Activated effector memory CD4-positive, alpha-beta T cell treated with anti-CD3 and anti-CD28 coated beads, Interleukin-2, amount 50 U/mL, for 16 hours (primary cell): ENCODE data around the gene ZC3H7B.
"Not testable (repeated sequence)": the region's sequence is repeated elsewhere in the genome, so short reads cannot be mapped to it uniquely, and the experiment has no call there.

Experiments used
- DNase-seq: peaks from one replicate; pipeline ENCODE4 v3.0.0-alpha.2; 2020

ZC3H7B gene

GRCh38 chr22:41301085-41302020 is at the start of gene ZC3H7B:
Gene ZC3H7B (plus strand): TSS chr22:41301525. CDS start chr22:41320661, 19,136 bp downstream.
- peak; percentile 94 for DNase-seq

DNA sequence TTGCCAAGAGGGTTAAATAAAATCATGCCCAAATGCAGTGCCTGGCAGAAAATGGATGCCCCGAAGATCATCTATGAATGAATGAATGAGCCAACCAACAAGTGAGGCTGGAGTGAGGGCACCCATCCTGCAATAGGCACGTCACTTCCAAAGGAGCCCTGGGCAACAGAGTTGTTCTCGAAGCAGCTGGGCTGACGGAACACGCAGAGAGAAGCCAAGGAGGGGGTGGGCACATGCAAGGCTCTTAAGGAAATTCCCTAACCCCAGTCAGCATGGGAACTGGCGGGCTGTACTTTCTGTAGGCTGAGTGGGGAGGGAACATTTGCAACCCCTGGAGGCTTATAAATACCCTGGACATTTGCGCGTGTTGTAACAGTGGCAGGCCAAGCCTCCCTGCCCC is 49.0 kb upstream of the ZC3H7B start:
- no peak for DNase-seq

GRCh38 chr22:41254230-41254629 is 47.1 kb upstream of the ZC3H7B start:
- DNase-seq, result no peak

DNA sequence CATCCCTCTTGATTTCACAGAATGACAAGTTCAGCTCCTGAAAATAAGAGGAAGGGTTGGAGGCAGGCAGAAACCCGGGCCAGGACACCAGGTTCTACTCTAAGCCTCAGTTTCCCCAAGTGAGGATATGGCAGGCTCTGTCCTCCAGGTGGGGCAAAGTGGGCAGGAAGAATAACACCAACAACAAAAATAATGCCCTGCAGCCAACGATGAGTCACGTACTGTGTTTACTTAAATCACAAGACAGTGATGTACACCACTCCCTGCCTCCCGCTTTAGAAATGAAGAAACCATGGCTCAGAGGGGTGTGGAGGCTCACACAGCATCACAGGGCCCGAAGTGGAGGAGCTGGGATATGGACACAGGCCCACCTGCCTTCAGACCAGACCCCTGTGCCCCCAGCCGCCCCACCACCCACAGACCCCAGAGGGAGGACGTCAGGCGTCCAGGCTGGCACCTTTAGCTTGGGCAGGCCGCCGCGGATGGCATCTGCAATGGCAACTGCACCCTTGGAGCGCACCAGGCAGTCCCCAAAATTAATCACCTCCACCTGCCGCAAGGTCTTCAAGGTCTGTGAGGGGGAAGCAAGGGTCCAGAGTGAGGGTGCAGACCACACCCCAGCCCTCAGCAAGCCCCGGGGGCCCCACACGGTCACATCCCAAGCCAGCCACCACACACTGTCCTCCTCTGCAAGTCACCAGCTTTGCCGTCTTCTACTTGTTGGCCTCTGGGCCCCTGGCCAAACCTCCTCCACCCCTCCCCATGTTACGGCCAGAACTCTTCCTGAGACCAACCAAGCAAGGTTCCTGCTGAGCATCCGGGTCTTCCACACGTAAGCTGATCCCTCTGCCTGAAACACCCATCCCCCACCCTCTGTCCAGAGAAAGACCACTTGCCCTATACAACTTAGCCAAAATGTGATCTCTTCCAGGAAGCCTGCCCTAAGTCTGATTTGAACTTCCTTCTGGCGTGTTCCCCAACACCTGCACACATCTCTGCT is 44.8 kb upstream of the ZC3H7B start:
- DNase-seq, result no peak

DNA sequence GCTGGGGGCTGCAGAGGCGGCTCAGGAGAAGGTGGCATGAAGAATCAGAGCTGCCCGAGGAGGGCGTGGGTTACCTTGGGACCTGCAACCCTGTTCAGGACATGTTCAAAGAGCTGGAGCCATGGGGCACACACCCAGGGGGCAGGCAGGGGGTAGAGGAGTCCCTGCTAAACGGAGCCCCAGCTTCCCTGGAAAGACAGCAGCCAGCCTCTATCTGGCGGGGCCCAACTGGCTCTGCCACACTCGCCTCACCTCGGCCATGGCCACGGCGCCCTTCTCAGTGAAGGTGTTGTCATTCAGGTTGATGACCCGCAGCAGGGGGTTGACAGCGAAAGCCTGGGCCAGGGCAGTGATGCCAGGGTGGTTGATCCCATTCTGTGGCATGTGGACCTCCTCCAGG is 43.6 kb upstream of the ZC3H7B start:
- no peak for DNase-seq

DNA sequence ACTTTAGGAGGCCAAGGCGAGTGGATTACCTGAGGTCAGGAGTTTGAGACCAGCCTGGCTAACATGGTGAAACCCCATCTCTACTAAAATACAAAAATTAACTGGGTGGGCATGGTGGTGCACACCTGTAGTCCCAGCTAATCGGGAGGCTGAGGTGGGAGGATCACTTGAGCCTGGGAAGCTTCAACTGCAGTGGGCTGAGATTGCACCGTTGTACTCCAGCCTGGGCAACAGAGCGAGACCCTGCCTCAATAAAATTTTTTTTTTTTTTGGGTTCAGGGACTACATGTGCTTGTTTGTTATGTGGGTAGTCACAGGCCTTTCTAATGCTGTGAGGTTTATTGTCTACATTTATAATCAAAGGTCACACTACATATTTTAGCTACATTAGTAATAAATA is 41.6 kb upstream of the ZC3H7B start:
- DNase-seq, result not testable (repeated sequence)

DNA sequence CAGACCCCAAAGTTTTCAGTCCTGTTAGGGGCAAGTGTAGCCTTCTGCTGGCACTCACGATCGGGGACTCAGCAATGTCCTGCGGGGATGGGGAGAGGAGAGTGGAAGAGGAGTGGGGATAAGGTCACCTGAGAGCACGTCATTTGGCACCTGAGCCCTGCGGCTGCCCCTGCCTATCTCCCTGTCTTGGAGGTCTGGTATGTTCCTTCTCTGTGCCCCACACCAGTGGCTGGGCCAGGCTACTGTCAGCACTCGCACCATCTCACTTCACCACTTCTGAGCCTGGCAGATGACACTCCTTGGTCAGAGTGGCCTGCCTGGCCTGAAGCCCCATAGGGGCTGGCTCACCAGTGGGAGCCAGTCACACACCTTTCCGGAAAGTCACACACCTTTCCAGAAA is 40.5 kb upstream of the ZC3H7B start:
- DNase-seq, result no peak

DNA sequence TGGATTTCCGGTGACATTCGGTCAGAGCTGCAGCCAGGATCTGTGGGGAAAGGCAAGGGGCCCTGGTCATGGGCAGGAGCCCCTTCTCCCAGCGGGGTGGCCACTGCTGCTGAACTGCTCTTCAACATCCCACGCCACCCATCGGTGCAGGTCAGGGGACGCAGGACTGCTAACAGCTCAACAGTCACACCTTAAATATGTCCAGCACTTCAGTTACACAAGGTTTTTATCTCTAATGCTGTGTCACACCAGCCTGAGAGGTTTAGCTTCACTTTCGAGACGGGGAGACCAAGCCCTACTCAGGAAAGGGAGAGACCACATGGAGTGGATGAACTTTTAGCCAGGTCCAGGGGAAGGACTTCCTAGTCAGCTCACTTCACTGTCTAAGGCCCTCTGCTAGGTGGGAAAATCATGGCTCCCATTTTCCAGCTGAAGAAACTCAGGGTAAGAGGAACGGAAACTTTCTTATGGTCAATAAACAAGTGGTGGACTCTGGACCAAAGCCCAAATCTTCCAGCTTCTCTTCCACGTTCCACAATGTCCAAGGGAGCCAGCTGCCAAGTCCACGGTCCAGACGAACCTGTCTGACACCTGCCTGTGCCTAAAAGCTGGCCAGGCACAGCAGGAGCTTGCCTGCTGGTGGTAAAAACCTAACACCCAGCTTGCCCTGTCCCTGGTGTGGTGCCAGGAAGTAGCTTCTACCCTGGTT is 39.6 kb upstream of the ZC3H7B start:
- no peak for DNase-seq

DNA sequence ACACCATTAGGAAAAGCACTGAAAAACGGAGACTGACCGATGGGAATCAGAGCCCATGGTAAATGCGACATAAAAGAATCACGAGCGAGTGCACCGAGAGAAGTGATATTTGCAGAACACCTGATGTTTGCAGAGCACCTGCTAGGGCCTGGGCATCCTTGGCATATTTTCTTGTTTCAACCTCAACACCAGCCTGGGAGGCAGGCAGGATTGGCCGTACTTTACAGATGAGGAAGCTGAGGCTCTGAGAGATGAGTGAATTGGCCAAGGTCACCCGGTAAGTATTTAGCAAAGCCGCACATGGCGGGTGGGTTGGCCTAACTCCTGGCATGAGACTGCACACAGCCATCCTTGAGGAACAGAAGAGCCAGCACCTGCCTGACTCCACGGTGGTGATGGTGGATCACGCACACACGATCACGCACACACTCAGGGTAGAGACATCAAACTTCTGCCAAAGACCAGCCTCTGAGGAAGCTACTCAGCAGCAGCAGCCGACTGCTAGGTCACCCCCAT is 39.0 kb upstream of the ZC3H7B start:
- no peak for DNase-seq

GRCh38 chr22:41263704-41264103 is 37.6 kb upstream of the ZC3H7B start:
- no peak for DNase-seq

DNA sequence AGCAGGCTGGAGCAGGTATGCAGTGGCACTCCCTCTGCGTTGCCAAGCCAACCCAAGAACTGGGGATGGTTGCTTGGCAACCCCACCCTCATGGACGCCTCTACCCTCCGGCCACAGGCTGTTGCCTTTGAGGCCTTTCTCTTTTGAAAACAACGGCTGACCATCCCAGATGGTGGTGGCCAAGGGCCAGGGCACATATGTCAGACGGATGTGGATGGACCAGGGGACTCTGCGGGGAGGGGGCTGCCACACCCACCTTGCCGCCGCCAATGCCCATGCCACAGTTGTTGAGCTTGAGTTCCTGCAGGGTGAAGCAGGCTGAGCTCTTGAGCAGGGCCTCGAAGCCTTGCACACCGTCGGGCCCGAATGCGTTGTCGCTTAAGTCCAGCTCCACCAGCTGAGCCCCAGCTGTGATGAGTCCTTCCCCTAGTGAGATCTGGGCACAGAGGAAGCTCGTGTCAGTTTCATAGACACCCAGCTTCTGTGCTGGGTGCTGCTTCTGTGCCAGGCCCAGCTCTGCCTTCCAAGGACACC is 36.9 kb upstream of the ZC3H7B start:
- DNase-seq, result no peak

DNA sequence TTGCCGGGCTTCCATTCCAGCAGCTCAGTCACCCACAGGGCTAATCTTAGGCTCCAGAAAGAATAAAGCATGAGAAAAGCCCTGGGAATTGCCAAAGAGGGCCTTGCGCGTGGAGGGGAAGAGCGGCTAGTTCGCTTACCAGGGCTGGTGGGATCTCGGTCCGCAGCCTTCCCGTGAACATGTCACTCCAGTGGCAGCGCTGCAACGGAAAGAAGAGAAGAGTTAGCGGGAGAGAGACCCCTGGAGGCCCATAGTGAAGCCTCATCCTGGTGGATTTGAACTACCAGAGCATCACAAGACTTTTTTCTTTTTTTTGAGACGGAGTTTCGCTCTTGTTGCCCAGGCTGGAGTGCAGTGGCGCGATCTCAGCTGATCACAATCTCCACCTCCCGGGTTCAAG is 33.4 kb upstream of the ZC3H7B start:
- no peak for DNase-seq

GRCh38 chr22:41271787-41272186 is 29.5 kb upstream of the ZC3H7B start:
- no peak for DNase-seq

DNA sequence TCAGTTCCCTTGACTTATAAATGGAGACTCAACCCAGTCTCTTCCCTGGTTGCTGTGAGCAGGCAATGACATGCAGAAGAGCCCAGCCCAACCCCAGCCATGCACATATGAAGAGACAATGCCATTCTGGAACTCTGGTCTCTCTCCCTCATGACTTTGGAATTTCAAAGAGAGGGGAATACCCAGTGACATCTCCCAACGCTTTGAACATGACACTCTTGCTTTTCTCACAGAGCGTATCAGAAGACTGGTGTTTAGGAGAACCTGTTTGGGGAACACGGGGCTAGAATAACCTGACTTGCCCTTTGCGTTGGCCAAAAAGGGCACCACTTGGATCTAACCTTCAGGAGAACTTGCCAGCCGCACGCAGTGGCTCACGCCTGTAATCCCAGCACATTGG is 28.2 kb upstream of the ZC3H7B start:
- no peak for DNase-seq

DNA sequence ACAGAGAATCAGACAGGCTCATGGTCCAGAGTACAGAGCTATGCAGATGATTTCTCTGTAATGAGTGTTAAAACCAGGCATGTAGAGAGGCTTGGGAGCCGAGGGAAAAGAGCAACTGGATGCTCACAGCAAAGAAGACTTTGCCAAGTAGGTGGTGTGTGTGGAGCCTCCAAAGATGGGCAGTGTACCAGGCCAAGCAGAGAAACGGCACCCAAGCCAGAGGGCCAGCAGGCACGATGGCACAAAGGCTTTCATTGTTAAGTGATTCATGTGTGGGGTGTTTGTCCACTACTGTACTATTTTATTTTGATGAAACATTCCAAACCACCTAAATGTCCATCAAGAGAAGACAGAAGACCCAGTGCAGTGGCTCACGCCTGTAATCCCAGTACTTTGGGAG is 26.5 kb upstream of the ZC3H7B start:
- no peak for DNase-seq

DNA sequence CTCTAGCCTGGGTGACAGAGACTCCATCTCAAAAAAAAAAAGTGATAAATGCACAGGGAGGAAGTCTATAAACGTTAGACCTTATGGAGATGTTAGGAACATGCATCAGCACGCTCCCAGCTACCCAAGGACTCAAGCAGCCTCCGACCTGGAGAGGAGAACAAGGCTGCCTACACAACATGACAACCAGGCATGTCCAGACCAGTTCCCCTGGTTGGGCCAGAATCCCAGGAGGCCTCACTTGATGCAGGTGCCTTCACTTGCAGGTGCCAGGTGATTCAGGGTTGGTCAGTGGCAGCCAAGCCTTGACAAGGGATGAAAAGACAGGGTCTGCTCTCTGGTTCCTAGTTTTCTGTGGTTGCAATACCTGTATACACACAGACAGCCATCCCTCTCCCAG is 21.3 kb upstream of the ZC3H7B start:
- no peak for DNase-seq

- no peak for DNase-seq
Observed at GRCh38 chr22:41280854-41281253, 20.5 kb upstream of the ZC3H7B start.

DNA sequence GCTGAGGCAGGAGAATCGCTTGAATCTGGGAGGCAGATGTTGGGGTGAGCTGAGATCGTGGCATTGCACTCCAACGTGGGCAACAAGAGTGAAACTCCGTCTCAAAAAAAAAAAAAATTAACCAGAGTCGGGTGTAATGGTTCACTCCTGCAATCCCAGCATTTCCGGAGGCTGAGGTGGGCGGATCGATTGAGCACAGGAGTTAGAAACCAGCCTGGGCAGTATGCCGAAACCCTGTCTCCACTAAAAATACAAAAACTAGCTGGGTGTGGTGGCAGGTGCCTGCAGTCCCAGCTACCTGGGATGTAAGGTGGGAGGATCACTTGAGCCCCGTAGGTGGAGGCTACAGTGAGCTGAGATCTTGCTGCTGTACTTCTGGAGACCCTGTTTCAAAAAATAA is 16.9 kb upstream of the ZC3H7B start:
- no peak for DNase-seq

DNA sequence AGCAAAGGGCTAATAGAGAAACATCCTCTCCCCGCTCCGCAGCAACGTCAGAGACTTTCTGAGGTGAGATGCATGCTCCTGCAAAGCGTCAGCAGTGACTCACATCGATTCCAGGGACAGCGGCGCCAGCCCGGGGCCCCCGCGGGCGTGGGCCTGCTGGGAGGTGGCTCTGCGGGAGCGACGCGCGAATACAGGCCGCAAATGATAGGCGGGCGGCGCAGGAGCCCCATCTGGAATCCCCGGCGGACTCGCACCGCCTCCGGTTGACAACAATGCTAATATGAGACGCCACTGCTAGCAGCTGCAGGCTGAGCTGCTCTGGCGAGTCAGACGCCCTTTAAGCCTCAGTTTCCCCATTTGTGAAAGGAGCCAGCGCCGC is 15.9 kb upstream of the ZC3H7B start:
- peak; percentile 96 for DNase-seq

DNA sequence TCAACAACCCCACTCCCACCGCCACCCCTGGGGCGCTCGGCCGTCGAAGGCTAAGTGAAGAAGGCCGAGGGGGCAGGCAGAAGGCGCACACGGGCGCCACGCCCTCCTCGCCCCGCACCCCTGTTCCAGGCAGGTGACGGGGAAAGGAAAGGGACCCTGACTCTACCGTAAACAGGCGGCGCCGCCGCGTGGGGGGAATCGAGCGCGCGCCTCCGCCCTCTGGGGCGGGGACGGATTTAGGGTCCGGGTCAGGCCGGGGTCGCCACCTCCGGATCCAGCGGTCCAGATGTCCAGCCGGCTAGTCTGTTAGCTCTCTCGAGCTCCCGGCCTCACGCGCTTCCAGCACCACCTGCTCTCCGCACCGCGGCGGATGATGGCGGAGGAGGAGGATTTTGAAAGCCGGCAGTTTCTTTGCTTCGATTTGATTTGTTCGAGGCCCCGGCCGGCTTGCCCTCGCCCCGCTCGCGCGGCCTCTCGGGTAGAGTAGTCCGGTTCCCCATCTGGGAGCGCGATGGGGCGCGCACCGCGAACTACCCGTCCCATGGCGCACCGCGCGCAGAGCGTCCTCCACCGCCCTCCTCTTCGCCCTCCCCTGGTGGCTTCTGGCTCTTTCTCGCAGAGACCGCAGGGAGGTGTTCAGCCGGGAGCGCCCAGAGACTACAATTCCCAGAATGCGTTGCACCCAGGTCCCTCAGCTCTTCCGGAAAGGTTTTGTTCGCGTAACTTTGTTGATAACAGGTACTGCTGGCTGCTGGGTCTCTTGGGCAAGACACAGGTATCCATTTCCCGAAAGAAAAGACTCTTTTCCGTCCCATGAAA is 15.3 kb upstream of the ZC3H7B start, which contains the start of gene RANGAP1:
TSS of gene RANGAP1 (minus strand) at position 368 of the 819 bp plus-strand sequence. CDS start 5,143 bp downstream, outside the sequence.
- peak; percentile 99 for DNase-seq

DNA sequence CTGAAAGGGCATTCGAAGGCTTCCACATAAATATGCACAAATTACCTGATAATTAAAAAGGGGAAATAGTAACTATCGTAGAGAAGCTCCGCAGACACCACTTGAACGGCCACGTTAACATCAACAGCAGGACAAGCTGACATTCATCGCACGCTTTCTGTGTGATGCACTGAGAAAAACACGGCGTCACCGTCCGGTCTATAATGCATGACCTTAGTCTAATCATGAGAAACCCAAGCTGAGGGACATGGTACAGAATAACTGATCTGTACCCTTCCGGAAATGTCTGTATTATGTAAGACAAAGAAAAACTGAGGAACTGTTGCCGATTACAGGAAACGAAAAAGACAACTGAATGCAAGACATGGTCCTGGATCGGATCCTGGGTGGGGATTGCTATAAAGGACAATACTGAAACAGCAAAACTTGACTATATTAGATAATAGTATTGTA is 14.7 kb upstream of the ZC3H7B start:
- DNase-seq, result peak; percentile 81
